Measurements from ENCODE around the gene IGFBP7.

The IGFBP7 gene

GRCh38 chr4:57157596-57158137 is 47.5 kb upstream of the IGFBP7 start:
- Histone ChIP-seq H3K4me3 (ENCODE audit: low read depth, low read length) (no peak overlapping the region), H3K9ac (no peak overlapping the region), H3K4me2 (ENCODE audit: low read length) (no peak overlapping the region), H3K4me1 (no peaks in the 10 kb centered on the region), H3K36me3 (ENCODE audit: control insufficient read depth, insufficient read depth, low read length) (no peaks in the 10 kb centered on the region), H3K9me3 (ENCODE audit: control insufficient read depth, low read length) (no peaks in the 10 kb centered on the region), H3K27me3 (ENCODE audit: control insufficient read depth, insufficient read depth, low read length) (no peaks in the 10 kb centered on the region), H2AFZ (no peak overlapping the region), H3K79me2 (no peaks in the 10 kb centered on the region), H3K27ac (no peak overlapping the region)
- TF ChIP-seq, protein P1, sequence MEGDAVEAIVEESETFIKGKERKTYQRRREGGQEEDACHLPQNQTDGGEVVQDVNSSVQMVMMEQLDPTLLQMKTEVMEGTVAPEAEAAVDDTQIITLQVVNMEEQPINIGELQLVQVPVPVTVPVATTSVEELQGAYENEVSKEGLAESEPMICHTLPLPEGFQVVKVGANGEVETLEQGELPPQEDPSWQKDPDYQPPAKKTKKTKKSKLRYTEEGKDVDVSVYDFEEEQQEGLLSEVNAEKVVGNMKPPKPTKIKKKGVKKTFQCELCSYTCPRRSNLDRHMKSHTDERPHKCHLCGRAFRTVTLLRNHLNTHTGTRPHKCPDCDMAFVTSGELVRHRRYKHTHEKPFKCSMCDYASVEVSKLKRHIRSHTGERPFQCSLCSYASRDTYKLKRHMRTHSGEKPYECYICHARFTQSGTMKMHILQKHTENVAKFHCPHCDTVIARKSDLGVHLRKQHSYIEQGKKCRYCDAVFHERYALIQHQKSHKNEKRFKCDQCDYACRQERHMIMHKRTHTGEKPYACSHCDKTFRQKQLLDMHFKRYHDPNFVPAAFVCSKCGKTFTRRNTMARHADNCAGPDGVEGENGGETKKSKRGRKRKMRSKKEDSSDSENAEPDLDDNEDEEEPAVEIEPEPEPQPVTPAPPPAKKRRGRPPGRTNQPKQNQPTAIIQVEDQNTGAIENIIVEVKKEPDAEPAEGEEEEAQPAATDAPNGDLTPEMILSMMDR (IDR thresholded peaks at IDR 0.05): no peak

DNA sequence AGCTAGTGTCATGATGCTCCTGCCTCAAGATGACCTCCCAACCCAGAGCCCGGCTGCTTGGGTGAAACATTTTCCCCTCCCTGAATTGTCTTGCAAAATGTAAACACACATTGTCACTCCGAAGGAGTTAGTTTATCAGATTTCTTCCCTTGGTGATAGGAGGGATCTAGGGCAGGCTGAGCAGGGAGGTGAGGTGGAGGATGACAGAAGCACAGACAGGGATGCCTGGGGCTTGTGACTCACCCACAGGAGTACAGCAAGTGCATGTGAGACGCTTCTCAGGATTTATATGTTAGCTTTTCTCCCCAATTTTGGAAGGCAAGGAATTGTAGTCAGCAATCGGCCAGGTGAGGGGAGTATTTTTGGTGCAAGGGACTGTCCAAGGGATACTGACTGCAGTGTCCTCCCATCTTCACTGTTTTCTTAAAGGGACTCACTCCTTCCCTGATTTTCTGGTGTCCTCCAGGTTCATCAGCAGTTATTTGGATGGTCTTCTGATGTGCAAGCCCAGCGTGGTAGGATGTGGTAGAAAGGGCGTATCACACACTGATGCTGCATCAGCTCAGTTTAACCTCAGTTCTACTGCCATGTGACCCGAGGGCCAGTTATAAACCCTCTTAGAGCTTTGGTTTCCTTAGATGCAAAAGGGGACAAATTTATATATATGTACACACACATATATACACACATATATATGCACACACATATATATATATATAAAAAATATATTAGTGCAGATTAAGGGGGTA is 46.2 kb upstream of the IGFBP7 start:
- Histone ChIP-seq H3K4me1 (no peaks in the 10 kb centered on the region), H3K9ac (no peak overlapping the region), H3K36me3 (ENCODE audit: control insufficient read depth, insufficient read depth, low read length) (no peaks in the 10 kb centered on the region), H3K79me2 (no peaks in the 10 kb centered on the region), H3K4me3 (ENCODE audit: low read depth, low read length) (no peak overlapping the region), H2AFZ (no peak overlapping the region), H3K27ac (no peak overlapping the region), H3K4me2 (ENCODE audit: low read length) (no peak overlapping the region), H3K9me3 (ENCODE audit: control insufficient read depth, low read length) (no peaks in the 10 kb centered on the region), H3K27me3 (ENCODE audit: control insufficient read depth, insufficient read depth, low read length) (no peaks in the 10 kb centered on the region)
- TF ChIP-seq, protein P1 (IDR thresholded peaks at IDR 0.05): no peak

- H3K4me1 ChIP-seq: no peaks in the 10 kb centered on the region
- H3K79me2 ChIP-seq: no peaks in the 10 kb centered on the region
- no peaks in the 10 kb centered on the region for H3K27me3 ChIP-seq (ENCODE audit: control insufficient read depth, insufficient read depth, low read length)
- H3K4me2 ChIP-seq (ENCODE audit: low read length): no peak overlapping the region
- TF ChIP-seq, protein P1 (IDR thresholded peaks at IDR 0.05): no peak
- no peak overlapping the region for H3K9ac ChIP-seq
- H3K27ac ChIP-seq: no peak overlapping the region
- H3K9me3 ChIP-seq (ENCODE audit: control insufficient read depth, low read length): no peaks in the 10 kb centered on the region
- H3K36me3 ChIP-seq (ENCODE audit: control insufficient read depth, insufficient read depth, low read length): no peaks in the 10 kb centered on the region
- H3K4me3 ChIP-seq (ENCODE audit: low read depth, low read length): no peak overlapping the region
- H2AFZ ChIP-seq: no peak overlapping the region
Measured at GRCh38 chr4:57154926-57155325, 44.7 kb upstream of the IGFBP7 start.

GRCh38 chr4:57154191-57154590 is 44.0 kb upstream of the IGFBP7 start:
- H3K9me3 ChIP-seq (ENCODE audit: control insufficient read depth, low read length): no peaks in the 10 kb centered on the region
- no peak overlapping the region for H3K4me3 ChIP-seq (ENCODE audit: low read depth, low read length)

More at GRCh38 chr4:57154191-57154590, 44.0 kb upstream of the IGFBP7 start:
- no peak overlapping the region for H3K9ac ChIP-seq
- H2AFZ ChIP-seq: no peak overlapping the region
- H3K27me3 ChIP-seq (ENCODE audit: control insufficient read depth, insufficient read depth, low read length): no peaks in the 10 kb centered on the region
- TF ChIP-seq, protein P1 (IDR thresholded peaks at IDR 0.05): no peak
- H3K27ac ChIP-seq: no peak overlapping the region
- no peak overlapping the region for H3K4me2 ChIP-seq (ENCODE audit: low read length)
- no peaks in the 10 kb centered on the region for H3K79me2 ChIP-seq
- no peaks in the 10 kb centered on the region for H3K4me1 ChIP-seq
- no peaks in the 10 kb centered on the region for H3K36me3 ChIP-seq (ENCODE audit: control insufficient read depth, insufficient read depth, low read length)
